ENCODE measurements around the gene STXBP1. TPM values are rescaled to one million over a fixed set of nuclear protein-coding genes. Genes with fewer than 3 reads are reported as not detected.

The STXBP1 gene
- polyA plus RNA-seq, 3 donors: 0.27 to 0.59 TPM; not detected in 1

DNA sequence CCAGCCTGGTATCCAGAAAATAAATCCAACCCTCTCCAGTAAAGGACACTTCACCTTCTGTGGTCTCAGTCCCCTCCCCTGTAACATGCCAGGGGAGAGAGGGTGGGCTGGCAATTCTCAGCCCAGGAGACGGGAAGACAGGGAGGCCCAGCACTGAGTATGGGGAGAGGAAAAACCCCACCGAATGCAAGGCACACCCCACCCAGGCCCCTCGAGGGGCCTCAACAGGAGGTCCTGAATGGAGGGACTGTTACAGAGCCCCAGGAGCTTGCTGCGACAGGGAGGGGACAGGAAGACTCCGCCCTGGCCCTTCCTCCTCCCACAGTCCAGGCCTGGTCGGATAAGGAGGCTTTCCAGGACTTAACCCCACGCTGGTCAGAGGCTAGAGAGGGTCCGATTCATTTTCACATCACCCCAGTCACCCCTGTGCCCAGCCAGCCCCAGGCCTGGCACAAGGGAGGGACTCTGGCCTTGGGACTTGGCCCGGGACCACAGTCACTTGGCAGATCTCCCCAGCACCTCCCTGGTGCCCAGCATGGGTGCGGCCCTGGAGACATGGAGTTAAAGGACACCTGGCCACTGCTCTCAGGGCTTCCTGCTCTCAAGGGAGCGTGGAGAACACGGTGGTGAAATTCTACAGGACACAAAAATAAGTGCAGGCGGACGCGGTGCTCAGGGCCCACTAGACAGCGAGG is 44.9 kb upstream of the STXBP1 start:
- peak overlapping the region; percentile 85 to 94 for H3K4me3 Mint-ChIP-seq
- Histone ChIP-seq H3K4me2 (replicated peaks; ENCODE audit: extremely low read depth, low read length, poor library complexity, severe bottlenecking) (peak overlapping the region; percentile 89), H3K9me3 (replicated peaks in 1 of 2; ENCODE audit: control insufficient read depth in 1 of 2, insufficient read depth in 1 of 2, low read length in 2 of 2) (no peaks in the 10 kb centered on the region), H3K36me3 (replicated peaks in 1 of 2; ENCODE audit: control insufficient read depth in 1 of 2, insufficient read depth in 2 of 2, low read length in 2 of 2) (no peaks in the 10 kb centered on the region), H4K20me1 (ENCODE audit: insufficient read depth, low read length) (peaks cover 47% of the 10 kb centered on the region), H3K27ac (ENCODE audit: low read depth in 1 of 2, low read length in 2 of 2) (peak overlapping the region; percentile 19 to 83), H3K4me3 (replicated peaks in 1 of 3; ENCODE audit: low read depth in 2 of 3, low read length in 3 of 3) (peak overlapping the region; percentile 72 to 94 (median 85)), H3K9ac (ENCODE audit: insufficient read depth, low read length, poor library complexity, severe bottlenecking) (peak overlapping the region; percentile 87), H3K27me3 (ENCODE audit: control insufficient read depth in 2 of 2, insufficient read depth in 2 of 2, low read length in 2 of 2) (no peaks in the 10 kb centered on the region), H3K4me1 (ENCODE audit: control insufficient read depth in 1 of 2, insufficient read depth in 2 of 2, low read length in 2 of 2) (peaks cover 74 to 87% of the 10 kb centered on the region in 2 donors), H3K79me2 (ENCODE audit: insufficient read depth, low read length) (peaks cover 66% of the 10 kb centered on the region), H2AFZ (ENCODE audit: insufficient read depth, low read depth, low read length, poor library complexity, severe bottlenecking) (no peak overlapping the region)
- H3K27ac Mint-ChIP-seq: peak overlapping the region; percentile 75 to 91 (median 87)
- H3K4me1 Mint-ChIP-seq: peaks cover 74% of the 10 kb centered on the region
- no peak for DNase-seq
- intact Hi-C loops (cut with micrococcal nuclease): loop anchor here in 1 of 2 donors (2.0 to 5.0 kb wide), 2 partner anchors 18 to 205 kb away; no protein-coding TSS in a partner anchor
- WGBS (ENCODE audit: insufficient coverage): 33% methylated on average over 7 of the region's 16 CpGs
- no peaks in the 10 kb centered on the region for H3K27me3 Mint-ChIP-seq (ENCODE audit: low read depth in 3 of 3)
- H3K36me3 Mint-ChIP-seq: peaks cover 31 to 35% of the 10 kb centered on the region in 2 donors
- TF ChIP-seq, protein P1, sequence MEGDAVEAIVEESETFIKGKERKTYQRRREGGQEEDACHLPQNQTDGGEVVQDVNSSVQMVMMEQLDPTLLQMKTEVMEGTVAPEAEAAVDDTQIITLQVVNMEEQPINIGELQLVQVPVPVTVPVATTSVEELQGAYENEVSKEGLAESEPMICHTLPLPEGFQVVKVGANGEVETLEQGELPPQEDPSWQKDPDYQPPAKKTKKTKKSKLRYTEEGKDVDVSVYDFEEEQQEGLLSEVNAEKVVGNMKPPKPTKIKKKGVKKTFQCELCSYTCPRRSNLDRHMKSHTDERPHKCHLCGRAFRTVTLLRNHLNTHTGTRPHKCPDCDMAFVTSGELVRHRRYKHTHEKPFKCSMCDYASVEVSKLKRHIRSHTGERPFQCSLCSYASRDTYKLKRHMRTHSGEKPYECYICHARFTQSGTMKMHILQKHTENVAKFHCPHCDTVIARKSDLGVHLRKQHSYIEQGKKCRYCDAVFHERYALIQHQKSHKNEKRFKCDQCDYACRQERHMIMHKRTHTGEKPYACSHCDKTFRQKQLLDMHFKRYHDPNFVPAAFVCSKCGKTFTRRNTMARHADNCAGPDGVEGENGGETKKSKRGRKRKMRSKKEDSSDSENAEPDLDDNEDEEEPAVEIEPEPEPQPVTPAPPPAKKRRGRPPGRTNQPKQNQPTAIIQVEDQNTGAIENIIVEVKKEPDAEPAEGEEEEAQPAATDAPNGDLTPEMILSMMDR (IDR thresholded peaks at IDR 0.05): no peak
- peaks cover 0 to 2% (median 0%) of the 10 kb centered on the region in 7 donors for H3K9me3 Mint-ChIP-seq

DNA sequence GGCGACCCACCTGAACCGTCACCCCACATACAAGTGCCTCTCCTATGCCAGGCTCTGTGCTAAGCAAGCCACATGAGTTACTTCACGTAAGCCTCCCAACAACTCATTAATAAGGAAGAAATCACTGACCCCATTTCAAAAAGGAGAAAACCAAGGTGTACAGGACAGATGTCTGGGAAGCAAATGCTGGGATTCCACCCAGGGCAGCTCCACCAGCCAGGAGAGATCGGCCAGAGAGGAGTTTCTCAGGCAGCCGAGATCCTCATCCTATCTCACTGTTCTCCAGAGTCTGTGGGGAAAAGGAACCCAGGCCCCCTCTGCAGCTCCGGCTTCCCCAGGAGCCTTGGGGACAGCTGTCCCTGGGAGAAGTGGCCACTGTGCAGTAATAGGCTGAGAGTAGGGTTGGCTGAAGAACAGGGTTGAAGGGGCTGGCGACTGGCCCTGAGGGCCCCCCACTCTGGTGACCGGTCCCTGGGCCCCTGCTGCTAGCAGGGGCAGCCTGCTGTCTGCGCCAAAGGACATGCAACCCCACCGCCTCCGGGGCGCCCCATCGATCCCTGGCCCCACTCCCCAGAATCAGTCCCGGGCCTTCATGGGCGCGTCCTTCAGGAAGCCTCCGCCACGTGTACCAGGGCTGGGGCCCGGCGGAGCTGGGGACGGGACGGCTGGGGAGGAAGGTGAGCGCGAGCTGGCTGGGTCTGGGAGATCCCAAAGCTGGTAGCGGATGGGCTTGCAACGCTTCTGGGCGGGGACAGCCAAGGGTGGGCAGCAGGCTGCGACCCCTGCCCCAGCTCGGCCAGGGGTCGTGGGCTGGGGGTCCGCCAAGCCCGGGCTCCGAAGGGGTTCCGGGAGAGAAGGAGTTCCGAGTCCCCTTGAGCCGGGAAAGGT is 44.1 kb upstream of the STXBP1 start:
- Mint-ChIP-seq H3K4me1 (peaks cover 74% of the 10 kb centered on the region), H3K27ac (peak overlapping the region; percentile 75 to 91 (median 87)), H3K27me3 (ENCODE audit: low read depth in 3 of 3) (no peaks in the 10 kb centered on the region), H3K36me3 (peaks cover 28 to 32% of the 10 kb centered on the region in 2 donors), H3K9me3 (peaks cover 0 to 2% (median 0%) of the 10 kb centered on the region in 7 donors), H3K4me3 (peak overlapping the region; percentile 85 to 94)
- H4K20me1 ChIP-seq (ENCODE audit: insufficient read depth, low read length): peaks cover 41% of the 10 kb centered on the region
- no peaks in the 10 kb centered on the region for H3K9me3 ChIP-seq (replicated peaks in 1 of 2; ENCODE audit: control insufficient read depth in 1 of 2, insufficient read depth in 1 of 2, low read length in 2 of 2)
- TF ChIP-seq, protein P1 (IDR thresholded peaks at IDR 0.05): no peak
- no peaks in the 10 kb centered on the region for H3K27me3 ChIP-seq (ENCODE audit: control insufficient read depth in 2 of 2, insufficient read depth in 2 of 2, low read length in 2 of 2)
- H3K79me2 ChIP-seq (ENCODE audit: insufficient read depth, low read length): peaks cover 68% of the 10 kb centered on the region
- H3K4me2 ChIP-seq (replicated peaks; ENCODE audit: extremely low read depth, low read length, poor library complexity, severe bottlenecking): peak overlapping the region; percentile 89
- intact Hi-C loops (cut with micrococcal nuclease): loop anchor here in 1 of 2 donors (2.0 to 5.0 kb wide), 2 partner anchors 17 to 204 kb away; no protein-coding TSS in a partner anchor
- H3K36me3 ChIP-seq (replicated peaks in 1 of 2; ENCODE audit: control insufficient read depth in 1 of 2, insufficient read depth in 2 of 2, low read length in 2 of 2): no peaks in the 10 kb centered on the region
- no peak for DNase-seq
- H3K27ac ChIP-seq (ENCODE audit: low read depth in 1 of 2, low read length in 2 of 2): peak overlapping the region; percentile 49 to 83
- 14% methylated on average over 33 of the region's 36 CpGs for WGBS (ENCODE audit: insufficient coverage)
- H2AFZ ChIP-seq (ENCODE audit: insufficient read depth, low read depth, low read length, poor library complexity, severe bottlenecking): peak overlapping the region; percentile 50
- H3K4me3 ChIP-seq (replicated peaks in 1 of 3; ENCODE audit: low read depth in 2 of 3, low read length in 3 of 3): peak overlapping the region; percentile 72 to 94 (median 85)
- peaks cover 70 to 84% of the 10 kb centered on the region in 2 donors for H3K4me1 ChIP-seq (ENCODE audit: control insufficient read depth in 1 of 2, insufficient read depth in 2 of 2, low read length in 2 of 2)
- peak overlapping the region; percentile 87 for H3K9ac ChIP-seq (ENCODE audit: insufficient read depth, low read length, poor library complexity, severe bottlenecking)
